ENCODE results near the gene ORM1. TPM values are rescaled to one million over a fixed set of nuclear protein-coding genes. Genes with fewer than 3 reads are reported as not detected.

The ORM1 gene
- total RNA-seq, 1 donor from 2014 or later: not detected

DNA sequence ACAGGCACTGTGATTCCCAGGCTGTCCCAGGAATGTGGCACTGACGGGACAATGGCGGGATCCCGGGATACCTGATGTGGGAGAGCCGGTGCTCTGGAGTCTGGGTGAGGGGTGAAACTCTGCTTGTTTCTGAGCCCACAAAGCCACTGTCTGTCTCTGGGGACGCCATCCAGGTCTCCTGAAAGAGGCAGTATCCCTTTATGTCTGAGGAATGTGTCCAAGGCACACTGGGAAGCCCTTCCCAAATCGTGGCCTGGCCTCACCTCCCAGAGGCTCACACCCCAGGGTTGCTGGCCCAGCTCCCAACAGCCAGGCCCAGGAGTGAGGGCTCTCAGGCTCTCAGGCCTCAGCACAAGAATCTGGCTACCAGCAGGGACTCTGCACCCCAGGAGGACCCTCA, 33.9 kb downstream of the ORM1 start:
- TF ChIP-seq, protein P1, sequence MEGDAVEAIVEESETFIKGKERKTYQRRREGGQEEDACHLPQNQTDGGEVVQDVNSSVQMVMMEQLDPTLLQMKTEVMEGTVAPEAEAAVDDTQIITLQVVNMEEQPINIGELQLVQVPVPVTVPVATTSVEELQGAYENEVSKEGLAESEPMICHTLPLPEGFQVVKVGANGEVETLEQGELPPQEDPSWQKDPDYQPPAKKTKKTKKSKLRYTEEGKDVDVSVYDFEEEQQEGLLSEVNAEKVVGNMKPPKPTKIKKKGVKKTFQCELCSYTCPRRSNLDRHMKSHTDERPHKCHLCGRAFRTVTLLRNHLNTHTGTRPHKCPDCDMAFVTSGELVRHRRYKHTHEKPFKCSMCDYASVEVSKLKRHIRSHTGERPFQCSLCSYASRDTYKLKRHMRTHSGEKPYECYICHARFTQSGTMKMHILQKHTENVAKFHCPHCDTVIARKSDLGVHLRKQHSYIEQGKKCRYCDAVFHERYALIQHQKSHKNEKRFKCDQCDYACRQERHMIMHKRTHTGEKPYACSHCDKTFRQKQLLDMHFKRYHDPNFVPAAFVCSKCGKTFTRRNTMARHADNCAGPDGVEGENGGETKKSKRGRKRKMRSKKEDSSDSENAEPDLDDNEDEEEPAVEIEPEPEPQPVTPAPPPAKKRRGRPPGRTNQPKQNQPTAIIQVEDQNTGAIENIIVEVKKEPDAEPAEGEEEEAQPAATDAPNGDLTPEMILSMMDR (IDR thresholded peaks at IDR 0.05; ENCODE audit: insufficient read depth, low read length, poor library complexity, severe bottlenecking): no peak
- peaks cover 14% of the 10 kb centered on the region for H3K36me3 ChIP-seq (ENCODE audit: control insufficient read depth, insufficient read depth, low read length)
- no peak for DNase-seq (ENCODE audit: low read depth)
- no peaks in the 10 kb centered on the region for H3K27me3 ChIP-seq (ENCODE audit: control insufficient read depth, insufficient read depth, low read length)
- no peak overlapping the region for H3K4me3 ChIP-seq (ENCODE audit: low read depth, low read length)

DNA sequence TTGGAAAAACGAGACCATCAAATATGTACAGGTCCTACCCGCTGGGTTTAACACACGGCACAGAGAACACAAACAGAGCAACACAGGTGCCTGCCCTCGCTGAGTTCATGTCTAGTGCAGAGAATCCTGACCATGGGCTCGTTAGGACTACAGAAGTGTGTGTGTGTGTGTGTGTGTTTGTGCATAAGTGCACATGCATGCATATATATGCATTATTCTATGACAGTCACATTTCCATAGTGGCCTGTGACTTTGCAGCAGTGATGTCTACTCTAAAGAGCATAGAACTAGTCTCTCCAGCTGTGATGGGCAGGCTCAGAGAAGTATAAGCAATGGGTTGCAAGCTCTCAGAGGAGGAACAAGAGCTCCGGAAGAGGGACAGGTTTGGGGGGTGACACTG, 34.5 kb downstream of the ORM1 start:
- TF ChIP-seq, protein P1 (IDR thresholded peaks at IDR 0.05; ENCODE audit: insufficient read depth, low read length, poor library complexity, severe bottlenecking): no peak
- Histone ChIP-seq H3K27me3 (ENCODE audit: control insufficient read depth, insufficient read depth, low read length) (no peaks in the 10 kb centered on the region), H3K36me3 (ENCODE audit: control insufficient read depth, insufficient read depth, low read length) (peaks cover 13% of the 10 kb centered on the region), H3K4me3 (ENCODE audit: low read depth, low read length) (no peak overlapping the region)
- DNase-seq (ENCODE audit: low read depth): no peak

DNA sequence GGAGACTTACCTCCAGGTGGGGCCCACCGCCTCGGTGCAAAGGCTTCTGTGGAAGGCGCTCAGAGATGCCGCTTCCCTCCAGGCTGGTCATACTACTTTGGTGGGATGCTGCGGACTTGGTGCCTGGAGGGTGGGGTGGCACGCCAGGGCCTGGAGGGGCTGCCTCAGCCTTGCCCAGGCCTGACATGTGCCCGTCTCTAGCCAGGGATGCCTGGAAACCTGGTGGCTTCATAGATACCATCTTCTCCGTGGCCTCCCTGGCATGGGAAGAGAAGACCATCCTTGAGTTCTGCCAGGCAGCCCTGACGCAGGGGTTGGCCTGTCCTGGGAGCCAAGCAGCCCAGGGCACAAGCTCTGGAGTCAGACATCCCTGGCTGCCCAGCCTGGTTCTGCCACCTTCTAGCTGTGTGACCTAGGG, 35.0 kb downstream of the ORM1 start:
- no peak overlapping the region for H3K4me3 ChIP-seq (ENCODE audit: low read depth, low read length)
- no peak for DNase-seq (ENCODE audit: low read depth)
- peaks cover 13% of the 10 kb centered on the region for H3K36me3 ChIP-seq (ENCODE audit: control insufficient read depth, insufficient read depth, low read length)

DNA sequence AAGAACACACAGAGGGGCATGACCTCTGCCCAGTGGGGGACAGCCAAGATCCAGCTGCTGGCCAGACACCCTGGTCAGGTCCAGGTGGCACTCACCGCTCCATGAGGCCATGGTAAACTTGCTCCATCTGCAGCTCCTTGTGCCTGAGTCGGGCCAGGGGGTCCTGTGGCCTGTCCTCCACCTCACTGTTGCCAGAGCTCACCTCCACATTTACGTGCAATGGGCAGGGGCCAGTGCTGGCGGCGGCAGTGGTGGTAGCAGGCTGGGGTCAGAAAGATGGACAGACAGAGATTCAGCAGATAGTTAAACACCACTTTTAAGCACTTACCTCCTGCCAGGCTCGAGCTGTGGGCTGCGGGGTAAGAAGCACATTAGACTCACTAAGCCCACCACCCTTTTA, 36.9 kb downstream of the ORM1 start:
- Histone ChIP-seq H3K4me3 (ENCODE audit: low read depth, low read length) (no peak overlapping the region), H3K27me3 (ENCODE audit: control insufficient read depth, insufficient read depth, low read length) (no peaks in the 10 kb centered on the region), H3K36me3 (ENCODE audit: control insufficient read depth, insufficient read depth, low read length) (peaks cover 13% of the 10 kb centered on the region)
- DNase-seq (ENCODE audit: low read depth): no peak
- TF ChIP-seq, protein P1 (IDR thresholded peaks at IDR 0.05; ENCODE audit: insufficient read depth, low read length, poor library complexity, severe bottlenecking): no peak

More for the DNA sequence above, 35.0 kb downstream of the ORM1 start:
- TF ChIP-seq, protein P1 (IDR thresholded peaks at IDR 0.05; ENCODE audit: insufficient read depth, low read length, poor library complexity, severe bottlenecking): no peak
- no peaks in the 10 kb centered on the region for H3K27me3 ChIP-seq (ENCODE audit: control insufficient read depth, insufficient read depth, low read length)

GRCh38 chr9:114361542-114361941, 38.6 kb downstream of the ORM1 start:
- H3K4me3 ChIP-seq (ENCODE audit: low read depth, low read length): no peak overlapping the region
- no peak for DNase-seq (ENCODE audit: low read depth)
- TF ChIP-seq, protein P1 (IDR thresholded peaks at IDR 0.05; ENCODE audit: insufficient read depth, low read length, poor library complexity, severe bottlenecking): no peak
- H3K36me3 ChIP-seq (ENCODE audit: control insufficient read depth, insufficient read depth, low read length): peaks cover 11% of the 10 kb centered on the region
- no peaks in the 10 kb centered on the region for H3K27me3 ChIP-seq (ENCODE audit: control insufficient read depth, insufficient read depth, low read length)

GRCh38 chr9:114362394-114362793, 39.5 kb downstream of the ORM1 start:
- H3K4me3 ChIP-seq (ENCODE audit: low read depth, low read length): no peak overlapping the region

More at GRCh38 chr9:114362394-114362793, 39.5 kb downstream of the ORM1 start:
- H3K27me3 ChIP-seq (ENCODE audit: control insufficient read depth, insufficient read depth, low read length): no peaks in the 10 kb centered on the region
- no peak for DNase-seq (ENCODE audit: low read depth)
- TF ChIP-seq, protein P1 (IDR thresholded peaks at IDR 0.05; ENCODE audit: insufficient read depth, low read length, poor library complexity, severe bottlenecking): no peak
- H3K36me3 ChIP-seq (ENCODE audit: control insufficient read depth, insufficient read depth, low read length): peaks cover 8% of the 10 kb centered on the region
